MCF 10A (cell line): Measurements from ENCODE around the gene SLC6A6. TPM values are rescaled to one million over a fixed set of nuclear protein-coding genes. Genes with fewer than 3 reads are reported as not detected.

ENCODE experiments used
- BruUV-seq: library from RNA; stranded (reverse); fragments of 400-500 nt; replicated peaks from 2 replicates; lab custom pipeline; 2021; lab: Mats Ljungman, UMichigan
- CTCF ChIA-PET: fragments of 300-600 bp; sonication (Branson Sonifier 250); formaldehyde crosslinking; extraction: SDS; loops from one replicate; lab custom pipeline; 2021; ENCODE audit warnings: antibody characterized with exemption, inconsistent platforms; lab: Yijun Ruan, JAX
- POLR2A ChIA-PET: fragments of 300-600, 350-650 bp; sonication (Branson Sonifier 250); formaldehyde crosslinking; extraction: SDS; loops from one replicate; lab custom pipeline; 2020; ENCODE audit warnings: antibody characterized with exemption, inconsistent platforms; lab: Yijun Ruan, JAX
- DNase-seq: peaks from one replicate; pipeline ENCODE4 v3.0.0-alpha.2; 2018; ENCODE audit not compliant: unreplicated experiment
- H3K27ac Mint-ChIP-seq: one replicate; pipeline ENCODE4 v1.8.0; 2022; ENCODE audit warnings: mild to moderate bottlenecking, low read depth, mixed read lengths; ENCODE audit not compliant: unreplicated experiment
- H3K27me3 Mint-ChIP-seq: one replicate; pipeline ENCODE4 v1.8.0; 2022; ENCODE audit warnings: mixed read lengths; ENCODE audit not compliant: insufficient read depth, unreplicated experiment
- H3K36me3 Mint-ChIP-seq: one replicate; pipeline ENCODE4 v1.8.0; 2022; ENCODE audit warnings: mild to moderate bottlenecking, moderate library complexity, mixed read lengths; ENCODE audit not compliant: insufficient read depth, unreplicated experiment
- H3K4me1 Mint-ChIP-seq: one replicate; pipeline ENCODE4 v1.8.0; 2022; ENCODE audit warnings: mixed read lengths; ENCODE audit not compliant: insufficient read depth, unreplicated experiment
- H3K4me3 Mint-ChIP-seq: one replicate; pipeline ENCODE4 v1.8.0; 2022; ENCODE audit warnings: mild to moderate bottlenecking, moderate library complexity, mixed read lengths; ENCODE audit not compliant: unreplicated experiment
- H3K9me3 Mint-ChIP-seq: one replicate; pipeline ENCODE4 v1.8.0; 2022; ENCODE audit warnings: mixed read lengths; ENCODE audit not compliant: unreplicated experiment
- CTCF ChIP-seq: fragments of 200-600 bp; IDR thresholded peaks from one replicate; pipeline ENCODE4 v1.8.0; 2022; ENCODE audit warnings: antibody characterized with exemption, mild to moderate bottlenecking; ENCODE audit not compliant: unreplicated experiment
- intact Hi-C: fragments of 100-400 bp; cut with micrococcal nuclease; formaldehyde crosslinking; loops from 2 replicates; pipeline ENCODE4 v1.14.1; 2022
- total RNA-seq: library from RNA; stranded (reverse); gene quantifications from 2 replicates; pipeline ENCODE4 v1.2.3, GENCODE V29; 2022

Gene SLC6A6
- total RNA-seq, 1 experiment from 2014 or later: 7.6 TPM

GRCh38 chr3:14454639-14455310 is 52.4 kb downstream of the SLC6A6 start:
- intact Hi-C loops: no loop called here
- no peak overlapping the region for H3K4me3 Mint-ChIP-seq
- peaks cover 6% of the 10 kb centered on the region for H3K36me3 Mint-ChIP-seq
- no peaks in the 10 kb centered on the region for H3K27me3 Mint-ChIP-seq
- no TSS peak for BruUV-seq
- no peak for TF ChIP-seq CTCF
- CTCF ChIA-PET: interaction anchor here (0.5 to 5.6 kb wide), 7 partner anchors 10 to 252 kb away, joined by 3 to 38 read pairs (median 4); no protein-coding TSS in a partner anchor
- no peaks in the 10 kb centered on the region for H3K9me3 Mint-ChIP-seq
- peaks cover 17% of the 10 kb centered on the region for H3K4me1 Mint-ChIP-seq
- H3K27ac Mint-ChIP-seq: no peak overlapping the region
- POLR2A ChIA-PET: no interaction called here
- no peak for DNase-seq

- Mint-ChIP-seq H3K27me3 (no peaks in the 10 kb centered on the region), H3K27ac (no peak overlapping the region), H3K9me3 (no peaks in the 10 kb centered on the region), H3K4me3 (no peak overlapping the region), H3K36me3 (peaks cover 9% of the 10 kb centered on the region), H3K4me1 (peaks cover 24% of the 10 kb centered on the region)
- TF ChIP-seq CTCF: no peak
- no TSS peak for BruUV-seq
- no peak for DNase-seq
- ChIA-PET POLR2A (interaction anchor here (0.9 kb wide), 1 partner anchor 255 kb away, joined by 3 read pairs; no protein-coding TSS in a partner anchor), CTCF (interaction anchor here (0.5 to 5.6 kb wide), 5 partner anchors 12 to 549 kb away, joined by 3 to 38 read pairs (median 4); no protein-coding TSS in a partner anchor)
- intact Hi-C loops: no loop called here
Measured at GRCh38 chr3:14455571-14456317, 53.3 kb downstream of the SLC6A6 start.

GRCh38 chr3:14456794-14457193 is 54.4 kb downstream of the SLC6A6 start:
- no peak overlapping the region for H3K4me3 Mint-ChIP-seq
- no peaks in the 10 kb centered on the region for H3K27me3 Mint-ChIP-seq
- intact Hi-C loops: no loop called here
- peaks cover 24% of the 10 kb centered on the region for H3K4me1 Mint-ChIP-seq
- no TSS peak for BruUV-seq
- ChIA-PET POLR2A (no interaction called here), CTCF (interaction anchor here (0.6 to 5.6 kb wide), 6 partner anchors 11 to 536 kb away, joined by 3 to 38 read pairs (median 4); no protein-coding TSS in a partner anchor)
- no peak overlapping the region for H3K27ac Mint-ChIP-seq
- H3K36me3 Mint-ChIP-seq: peaks cover 9% of the 10 kb centered on the region
- no peak for DNase-seq
- TF ChIP-seq CTCF: no peak
- H3K9me3 Mint-ChIP-seq: no peaks in the 10 kb centered on the region

- intact Hi-C loops: no loop called here
- H3K4me1 Mint-ChIP-seq: peaks cover 19% of the 10 kb centered on the region
- no peak for DNase-seq
- no peaks in the 10 kb centered on the region for H3K9me3 Mint-ChIP-seq
- BruUV-seq: no TSS peak
- no peak overlapping the region for H3K4me3 Mint-ChIP-seq
- POLR2A ChIA-PET: interaction anchor here (0.8 kb wide), 1 partner anchor 15 kb away, joined by 3 read pairs; no protein-coding TSS in a partner anchor
- no peak overlapping the region for H3K27ac Mint-ChIP-seq
- H3K36me3 Mint-ChIP-seq: peaks cover 9% of the 10 kb centered on the region
- TF ChIP-seq CTCF: no peak
- no peaks in the 10 kb centered on the region for H3K27me3 Mint-ChIP-seq
- CTCF ChIA-PET: interaction anchor here (0.6 to 5.6 kb wide), 8 partner anchors 11 to 536 kb away, joined by 3 to 38 read pairs (median 3); partner anchors contain the start of gene SLC6A6
Measured at GRCh38 chr3:14457481-14457880, 55.1 kb downstream of the SLC6A6 start.
